IMR-90 (cell line): ENCODE results near the gene GPC6. TPM values are rescaled to one million over a fixed set of nuclear protein-coding genes. Genes with fewer than 3 reads are reported as not detected.

Source experiments
- ATAC-seq: fragments of 200-7000 bp; cut with Tn5 transposase; 2 replicates; pipeline ENCODE4 v1.9.1; 2020; ENCODE audit warnings: low read depth, mild to moderate bottlenecking, moderate library complexity
- BruUV-seq: library from RNA; stranded (reverse); fragments of 400-500 nt; replicated peaks from 2 replicates; lab custom pipeline; 2021; lab: Mats Ljungman, UMichigan
- CTCF ChIA-PET: fragments of 300-600 bp; formaldehyde crosslinking; extraction: SDS; loops from one replicate; lab custom pipeline; 2021; ENCODE audit warnings: antibody characterized with exemption; lab: Yijun Ruan, JAX
- POLR2A ChIA-PET: fragments of 300-600 bp; sonication (Branson Sonifier 250); formaldehyde crosslinking; loops from one replicate; lab custom pipeline; 2022; ENCODE audit warnings: antibody characterized with exemption; ENCODE audit not compliant: unreplicated experiment; lab: Charles Lee
- DNase-seq: peaks from one replicate; pipeline ENCODE4 v3.0.0; 2013
- H2AFZ ChIP-seq: replicated peaks from 2 replicates; pipeline ENCODE3; 2013; ENCODE audit warnings: low read length, mild to moderate bottlenecking; ENCODE audit not compliant: poor library complexity
- H2AK5ac ChIP-seq: 2 replicates; pipeline ENCODE4 v1.6.1; 2013; ENCODE audit warnings: low read depth, low read length, inconsistent platforms
- H2AK9ac ChIP-seq: replicated peaks from 2 replicates; pipeline ENCODE3; 2013; ENCODE audit warnings: mild to moderate bottlenecking, low read depth, low read length, moderate library complexity; ENCODE audit not compliant: poor library complexity
- H2BK120ac ChIP-seq: 2 replicates; pipeline ENCODE4 v1.6.1; 2013; ENCODE audit warnings: low read depth, low read length, inconsistent platforms
- H2BK15ac ChIP-seq: 3 replicates; pipeline ENCODE4 v1.6.1; 2013; ENCODE audit warnings: low read depth, low read length, inconsistent platforms
- H2BK20ac ChIP-seq: 2 replicates; pipeline ENCODE4 v1.6.1; 2013; ENCODE audit warnings: low read depth, mild to moderate bottlenecking, inconsistent platforms, low read length, moderate library complexity
- H2BK5ac ChIP-seq: 2 replicates; pipeline ENCODE4 v1.6.1; 2013; ENCODE audit warnings: mild to moderate bottlenecking, low read depth, low read length, inconsistent platforms; ENCODE audit not compliant: poor library complexity, severe bottlenecking
- H3K14ac ChIP-seq: replicated peaks from 2 replicates; pipeline ENCODE4 v1.6.1; 2013; ENCODE audit warnings: low read depth, low read length, inconsistent platforms
- H3K18ac ChIP-seq: 2 replicates; pipeline ENCODE4 v1.6.1; 2013; ENCODE audit warnings: low read depth, low read length, control low read depth
- H3K23ac ChIP-seq: 2 replicates; pipeline ENCODE4 v1.6.1; 2013; ENCODE audit warnings: low read depth, low read length, inconsistent platforms
- H3K27ac ChIP-seq: 2 replicates; pipeline ENCODE4 v1.5.1; 2013; ENCODE audit warnings: mild to moderate bottlenecking, control low read depth, low read length; ENCODE audit not compliant: insufficient read depth
- H3K27me3 ChIP-seq: 2 replicates; pipeline ENCODE4 v1.6.1; 2013; ENCODE audit warnings: low read length; ENCODE audit not compliant: control insufficient read depth, insufficient read depth
- H3K36me3 ChIP-seq: 2 replicates; pipeline ENCODE4 v1.6.1; 2013; ENCODE audit warnings: low read length, mixed read lengths; ENCODE audit not compliant: control insufficient read depth, insufficient read depth
- H3K4ac ChIP-seq: 2 replicates; pipeline ENCODE4 v1.6.1; 2013; ENCODE audit warnings: low read depth, low read length, inconsistent platforms
- H3K4me1 ChIP-seq: 2 replicates; pipeline ENCODE4 v1.6.1; 2013; ENCODE audit warnings: low read length, mixed read lengths; ENCODE audit not compliant: control insufficient read depth, insufficient read depth
- H3K4me2 ChIP-seq: 2 replicates; pipeline ENCODE4 v1.6.1; 2013; ENCODE audit warnings: low read depth, mild to moderate bottlenecking, control low read depth, low read length, moderate library complexity
- H3K4me3 ChIP-seq: 2 replicates; pipeline ENCODE4 v1.5.1; 2013; ENCODE audit warnings: low read depth, mild to moderate bottlenecking, control low read depth, low read length, moderate library complexity; ENCODE audit not compliant: insufficient read depth
- H3K56ac ChIP-seq: 2 replicates; pipeline ENCODE4 v1.6.1; 2013; ENCODE audit warnings: low read length, inconsistent platforms; ENCODE audit not compliant: insufficient read depth; ENCODE audit errors: extremely low read depth
- H3K79me1 ChIP-seq, 2 experiments: 2 replicates each; pipeline ENCODE4 v1.6.1; 2013; ENCODE audit warnings: low read length in 2 of 2, inconsistent platforms in 1 of 2, low read depth in 1 of 2
- H3K9ac ChIP-seq: 2 replicates; pipeline ENCODE4 v1.6.1; 2013; ENCODE audit warnings: low read depth, low read length, control low read depth
- H3K9me1 ChIP-seq: 2 replicates; pipeline ENCODE4 v1.6.1; 2013; ENCODE audit warnings: low read length, inconsistent platforms; ENCODE audit not compliant: insufficient read depth
- H3K9me3 ChIP-seq: 2 replicates; pipeline ENCODE4 v1.6.1; 2013; ENCODE audit warnings: low read length; ENCODE audit not compliant: control insufficient read depth, insufficient read depth
- H4K20me1 ChIP-seq: 2 replicates; pipeline ENCODE4 v1.6.1; 2013; ENCODE audit warnings: low read length, inconsistent platforms; ENCODE audit not compliant: insufficient read depth
- H4K5ac ChIP-seq: 2 replicates; pipeline ENCODE4 v1.6.1; 2013; ENCODE audit warnings: mild to moderate bottlenecking, low read depth, low read length, control low read depth
- H4K8ac ChIP-seq, 2 experiments: 2 replicates each; pipeline ENCODE4 v1.6.1; 2013; ENCODE audit warnings: low read depth in 2 of 2, low read length in 2 of 2, control low read depth in 1 of 2, inconsistent platforms in 1 of 2
- H4K91ac ChIP-seq: 2 replicates; pipeline ENCODE4 v1.6.1; 2013; ENCODE audit warnings: low read depth, low read length, inconsistent platforms; ENCODE audit not compliant: insufficient read depth
- FOS ChIP-seq: fragments of 150-350 bp; IDR thresholded peaks from 2 replicates; pipeline ENCODE4 v1.6.1; 2016; ENCODE audit warnings: low read depth, low read length
- MAFK ChIP-seq: IDR thresholded peaks from 2 replicates; pipeline ENCODE4 v1.6.1; 2012; ENCODE audit warnings: low read depth, low read length, improper control_type of control experiment
- RAD21 ChIP-seq: IDR thresholded peaks from 2 replicates; pipeline ENCODE4 v1.6.1; 2012; ENCODE audit warnings: low read length, improper control_type of control experiment
- WGBS, 2 experiments: methylation state at CpG; one replicate each; pipeline versions ENCODE4 v1.1.5 to v1.1.7; 2013; ENCODE audit warnings: missing lambda C conversion rate in 2 of 2; ENCODE audit not compliant: insufficient read length in 1 of 2; ENCODE audit errors: extremely low coverage in 2 of 2; 5-methylcytosine and 5-hydroxymethylcytosine counted together
- dilution Hi-C: fragments of 300-500 bp; cut with HindIII; formaldehyde crosslinking; loops from one replicate; pipeline ENCODE4 v1.14.3; 2018; ENCODE audit warnings: low sequenced_read_pairs; ENCODE audit not compliant: unreplicated experiment
- in situ Hi-C: fragments of 300-500 bp; cut with MboI; formaldehyde crosslinking; loops from 3 replicates; pipeline ENCODE4 v1.14.3; 2019; ENCODE audit warnings: low sequenced_read_pairs, inconsistent platforms, mixed read lengths
- intact Hi-C: fragments of 100-400 bp; cut with micrococcal nuclease; formaldehyde crosslinking; loops from 2 replicates; pipeline ENCODE4 v1.10.0; 2022
- polyA plus RNA-seq, 3 experiments: library from polyadenylated mRNA; depleted of rRNA; stranded (reverse); fragments of >200 nt; gene quantifications; 2 replicates each; pipeline ENCODE4 v1.2.3, GENCODE V29; 2012; ENCODE audit warnings: low replicate concordance in 1 of 3
- total RNA-seq: library from RNA; depleted of rRNA; stranded (reverse); fragments of >200 nt; gene quantifications from 2 replicates; pipeline ENCODE4 v1.2.3, GENCODE V29; 2012

Gene GPC6
- total and polyA plus RNA-seq, 2 of the 4 experiments (the other 2 are of a cell fraction), result 14.9 to 39.4 TPM

DNA sequence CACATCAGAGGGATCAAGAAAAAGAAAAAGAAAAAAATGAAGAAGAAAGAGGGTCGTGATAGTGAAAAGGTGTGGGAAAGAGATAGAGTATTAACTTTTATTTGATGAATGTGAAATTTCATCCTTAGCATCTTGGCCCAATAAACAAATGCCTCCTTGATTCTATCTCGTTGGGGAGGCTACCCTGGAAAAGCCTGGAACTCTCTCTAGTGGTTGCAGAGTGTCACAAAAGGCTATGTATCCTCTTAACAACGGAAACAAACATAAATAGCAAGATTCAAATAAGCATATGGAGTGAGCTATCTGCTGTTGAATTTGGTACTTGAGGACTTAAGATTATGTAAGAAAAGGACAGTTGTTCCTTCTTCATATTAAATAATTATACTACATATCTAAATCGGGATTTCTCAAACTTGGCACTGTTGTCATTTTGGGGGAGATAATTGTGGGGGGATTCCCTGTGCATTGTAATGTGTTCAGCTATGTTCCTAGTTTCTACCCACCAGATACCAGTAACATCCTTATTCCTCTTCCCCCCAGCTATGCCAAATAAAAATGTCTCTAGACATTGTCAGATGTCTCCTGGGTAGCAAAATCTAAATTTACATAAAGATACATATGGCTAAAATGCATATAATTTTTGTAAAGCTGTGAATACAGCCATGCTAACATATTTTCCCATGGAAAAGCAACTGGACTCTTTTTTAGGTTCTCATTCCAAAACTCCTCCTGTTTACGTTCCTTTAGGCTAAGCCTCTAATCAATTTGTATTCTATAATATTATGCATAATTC is 695.7 kb downstream of the GPC6 start:
- no peak overlapping the region for H4K8ac ChIP-seq
- no peaks in the 10 kb centered on the region for H3K36me3 ChIP-seq
- dilution Hi-C loops (no loop called here), in situ Hi-C loops (no loop called here), intact Hi-C loops (no loop called here)
- H3K18ac ChIP-seq, result no peak overlapping the region
- H2AK9ac ChIP-seq, result no peak overlapping the region
- ATAC-seq (no peak), DNase-seq (no peak)
- ChIA-PET POLR2A (no interaction called here), CTCF (no interaction called here)
- no peak overlapping the region for H2BK5ac ChIP-seq
- no peak overlapping the region for H3K27ac ChIP-seq
- H3K4me2 ChIP-seq, result no peak overlapping the region
- no peak overlapping the region for H2AFZ ChIP-seq
- H3K9me3 ChIP-seq, result peaks cover 4% of the 10 kb centered on the region; the same call in 1 of the 2 replicates
- no peak overlapping the region for H3K14ac ChIP-seq
- no TSS peak for BruUV-seq
- H3K79me1 ChIP-seq, result no peaks in the 10 kb centered on the region
- H3K4ac ChIP-seq, result no peak overlapping the region
- H4K91ac ChIP-seq, result no peak overlapping the region
- no peak overlapping the region for H4K5ac ChIP-seq
- H3K9me1 ChIP-seq, result 0 out of 2 replicates have a peak, but pooled peaks cover 4% of the 10 kb centered on the region
- H2AK5ac ChIP-seq, result no peak overlapping the region
- WGBS, 2 experiments, result 100% methylated on average over 1 of the region's 5 CpGs; no CpG with 5 or more reads in 1 of the 2 experiments
- no peak overlapping the region for H3K23ac ChIP-seq
- H3K27me3 ChIP-seq, result no peaks in the 10 kb centered on the region
- no peak overlapping the region for H3K4me3 ChIP-seq
- no peak overlapping the region for H2BK15ac ChIP-seq
- H2BK20ac ChIP-seq, result no peak overlapping the region
- H4K20me1 ChIP-seq, result no peaks in the 10 kb centered on the region
- H3K56ac ChIP-seq, result no peak overlapping the region
- H2BK120ac ChIP-seq, result no peak overlapping the region
- TF ChIP-seq RAD21 (0 out of 2 replicates have a peak, but pooled peaks have one; percentile 3), MAFK (no peak), FOS (no peak)
- no peak overlapping the region for H3K9ac ChIP-seq
- 0 out of 2 replicates have a peak, but pooled peaks cover 2% of the 10 kb centered on the region for H3K4me1 ChIP-seq
